GM19043 (cell line): ENCODE data around the gene WFIKKN2.
"Not testable (repeated sequence)": the region's sequence is repeated elsewhere in the genome, so short reads cannot be mapped to it uniquely, and the experiment has no call there.

ENCODE experiments used
- ATAC-seq: cut with Tn5 transposase; IDR thresholded peaks from one replicate; pipeline ENCODE4 v1.9.1; 2021; ENCODE audit warnings: low read depth; ENCODE audit not compliant: unreplicated experiment

The WFIKKN2 gene

GRCh38 chr17:50850640-50851039 is 15.3 kb downstream of the WFIKKN2 start:
- no peak for ATAC-seq

- ATAC-seq, result no peak
Observed at GRCh38 chr17:50853015-50853615, 17.7 kb downstream of the WFIKKN2 start.

GRCh38 chr17:50853781-50854180 is 18.4 kb downstream of the WFIKKN2 start:
- ATAC-seq, result no peak

DNA sequence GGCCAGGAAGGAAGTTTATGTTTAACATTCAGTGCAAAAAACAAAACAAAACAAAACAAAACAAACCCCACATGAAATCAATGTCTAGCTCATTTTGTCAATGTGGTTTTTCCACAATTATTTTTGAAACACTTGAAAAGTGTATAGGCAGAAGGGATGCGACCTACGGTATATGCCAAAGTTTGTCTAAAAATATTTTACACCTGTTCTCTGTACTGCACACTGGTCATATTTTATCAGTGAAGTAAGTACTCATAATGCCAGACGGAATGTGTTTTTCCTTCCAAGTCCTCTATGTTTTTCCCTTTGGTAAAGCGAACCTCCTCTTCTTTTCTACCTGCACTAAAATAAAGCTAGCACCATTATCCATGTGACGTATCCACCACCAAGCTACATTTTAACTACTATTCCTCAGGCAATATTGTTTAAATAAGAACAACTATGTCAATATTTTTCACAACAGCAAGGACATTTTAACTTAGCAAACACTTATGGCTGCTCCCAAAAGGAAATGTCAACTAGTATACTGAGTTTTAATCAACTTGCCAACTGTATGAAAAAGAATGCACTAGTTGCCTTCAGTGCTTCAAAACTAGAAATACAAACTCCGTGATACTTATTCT is 20.4 kb downstream of the WFIKKN2 start:
- no peak for ATAC-seq

GRCh38 chr17:50856431-50856830 is 21.0 kb downstream of the WFIKKN2 start:
- no peak for ATAC-seq

DNA sequence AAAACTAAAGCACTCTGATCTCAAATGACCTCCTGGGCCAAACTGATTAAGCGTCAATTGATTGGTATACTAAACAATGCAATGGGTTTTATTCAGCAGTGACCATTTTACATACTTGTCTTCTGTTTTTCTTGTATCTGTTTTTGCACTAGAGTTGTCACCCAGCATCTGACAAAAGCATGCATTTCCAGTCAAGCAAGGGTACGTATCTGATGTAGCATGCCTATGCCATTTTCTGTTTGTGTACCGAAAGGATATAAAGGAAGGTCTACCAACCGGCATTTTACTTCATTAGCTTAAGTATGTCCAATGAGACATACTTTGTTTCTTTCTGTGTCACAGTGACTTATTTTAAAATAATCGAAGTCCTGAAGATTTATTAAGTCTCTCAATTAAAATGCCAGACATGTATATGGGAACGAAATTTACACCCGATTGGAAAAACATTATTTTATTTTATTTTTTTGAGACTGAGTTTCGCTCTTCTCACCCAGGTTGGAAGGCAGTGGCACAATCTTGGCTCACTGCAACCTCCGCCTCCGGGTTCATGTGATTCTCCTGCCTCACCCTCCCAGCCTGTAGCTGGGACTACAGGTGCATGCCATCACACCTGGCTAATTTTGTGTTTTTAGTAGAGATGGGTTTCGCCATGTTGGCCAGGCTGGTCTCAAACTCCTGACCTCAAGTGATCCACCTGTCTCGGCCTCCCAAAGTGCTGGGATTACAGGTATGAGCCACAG is 23.3 kb downstream of the WFIKKN2 start:
- no peak for ATAC-seq

DNA sequence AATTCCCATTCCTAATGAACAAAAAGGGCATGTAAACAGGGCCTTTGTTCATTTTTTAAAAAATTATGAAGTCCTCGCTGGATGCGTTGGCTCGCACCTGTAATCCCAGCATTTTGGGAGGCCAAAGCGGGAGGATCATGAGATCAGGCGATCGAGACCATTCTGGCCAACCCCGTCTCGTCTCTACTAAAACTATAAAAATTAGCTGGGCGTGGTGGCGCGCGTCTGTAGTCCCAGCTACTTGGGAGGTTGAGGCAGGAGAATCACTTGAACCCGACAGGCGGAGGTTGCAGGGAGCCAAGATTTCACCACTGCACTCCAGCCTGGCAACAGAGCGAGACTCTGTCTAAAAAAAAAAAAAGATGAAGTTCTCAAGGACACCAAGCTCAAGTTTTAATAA is 24.3 kb downstream of the WFIKKN2 start:
- not testable (repeated sequence) for ATAC-seq

GRCh38 chr17:50861334-50861676 is 25.9 kb downstream of the WFIKKN2 start:
- ATAC-seq, result no peak

GRCh38 chr17:50861822-50862528 is 26.6 kb downstream of the WFIKKN2 start:
- ATAC-seq, result no peak

DNA sequence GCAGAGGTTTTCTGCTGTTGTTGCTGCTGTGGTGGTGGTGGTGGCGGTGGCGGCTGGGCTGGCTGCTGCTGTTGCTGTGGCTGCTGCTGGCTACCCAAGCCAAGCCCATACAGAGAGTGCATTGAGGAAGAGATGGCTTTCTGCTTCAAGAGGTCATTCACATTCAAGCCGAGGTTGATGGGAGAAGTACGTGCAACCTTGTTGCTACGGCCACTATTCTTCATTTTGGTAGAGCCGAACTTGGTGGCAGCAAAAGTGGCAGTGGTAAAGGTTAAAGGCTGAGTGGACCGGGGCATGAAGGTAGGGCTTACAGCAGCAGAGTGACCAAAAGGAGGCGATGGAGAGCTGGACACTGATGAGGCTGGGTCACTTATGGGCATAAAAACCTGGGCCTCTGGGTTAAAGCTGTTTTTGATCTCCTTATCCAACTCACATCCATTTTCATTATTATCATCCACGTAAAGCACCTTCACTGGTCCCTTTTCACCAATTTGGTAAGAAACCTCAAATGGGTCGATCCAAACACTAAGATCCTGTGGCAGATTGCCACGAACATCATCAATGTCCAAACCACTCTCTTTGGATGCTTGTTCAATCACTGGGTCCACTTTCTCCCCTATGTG is 27.9 kb downstream of the WFIKKN2 start:
- no peak for ATAC-seq

GRCh38 chr17:50863931-50864330 is 28.5 kb downstream of the WFIKKN2 start:
- ATAC-seq, result no peak

- ATAC-seq, result no peak
Observed at GRCh38 chr17:50864747-50865059, 29.3 kb downstream of the WFIKKN2 start.

GRCh38 chr17:50865060-50865867 is 29.9 kb downstream of the WFIKKN2 start:
- no peak for ATAC-seq

- ATAC-seq, result no peak
Observed at GRCh38 chr17:50865868-50866260, 30.5 kb downstream of the WFIKKN2 start.

DNA sequence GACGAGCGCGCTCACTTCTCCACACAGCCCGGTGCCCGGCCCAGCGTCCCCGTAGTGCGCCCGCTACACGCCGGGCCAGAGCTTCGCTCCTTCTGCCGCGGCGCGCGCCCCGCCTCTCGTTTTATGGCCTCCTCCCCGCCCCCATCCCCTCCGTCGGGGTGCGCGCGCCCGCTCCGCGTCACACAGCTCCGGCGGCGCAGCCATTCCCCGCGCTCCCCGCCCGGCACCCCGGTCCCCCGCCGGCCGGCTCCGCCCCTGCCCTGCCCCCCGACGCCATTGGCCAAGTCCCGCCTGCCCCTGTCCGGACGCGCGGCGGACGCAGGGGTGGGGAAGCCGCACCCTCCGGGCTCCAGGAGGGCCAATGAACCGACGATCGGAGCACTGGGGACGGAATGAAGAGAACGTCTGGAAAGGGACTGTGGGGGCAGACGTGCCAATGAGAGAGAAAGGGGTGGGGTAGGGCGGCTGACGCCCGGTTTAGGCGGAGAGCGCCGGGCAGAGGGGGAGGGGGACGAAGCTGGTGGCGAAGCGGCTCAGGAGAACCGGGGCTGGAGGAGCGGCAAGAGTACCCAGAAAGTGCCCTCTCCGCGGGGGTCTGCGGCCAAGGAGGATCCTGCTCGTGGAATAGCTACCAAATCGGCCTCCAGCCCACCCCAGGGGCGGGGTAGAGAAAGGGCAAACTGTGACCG is 31.0 kb downstream of the WFIKKN2 start, which contains the start of gene TOB1:
TSS of gene TOB1 (minus strand) at position 94 of the 689 bp plus-strand sequence. CDS start 2,337 bp downstream, outside the sequence.
- ATAC-seq, result peak; percentile 64

DNA sequence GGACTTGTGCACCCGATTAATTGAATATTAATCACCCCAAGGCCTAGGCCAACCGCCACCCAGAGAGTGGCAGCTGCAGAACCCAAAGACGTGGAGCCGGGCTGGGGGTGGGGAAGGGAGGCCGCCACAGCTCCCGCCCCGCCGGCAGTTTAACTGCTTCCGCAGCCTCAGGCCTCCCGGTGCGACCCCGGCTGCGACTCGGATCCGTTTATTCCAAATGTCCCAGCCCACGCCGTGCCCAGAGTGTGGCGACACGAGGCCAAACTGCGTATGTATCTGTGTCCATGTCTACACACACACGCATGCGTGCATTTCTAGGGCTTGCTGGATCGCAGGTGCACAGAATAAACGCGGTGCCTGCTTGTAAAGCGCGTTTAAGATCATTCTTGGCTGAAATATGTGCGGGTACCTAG is 31.6 kb downstream of the WFIKKN2 start:
- ATAC-seq, result no peak

GRCh38 chr17:50867363-50868139 is 32.2 kb downstream of the WFIKKN2 start:
- ATAC-seq, result peak; percentile 41

- no peak for ATAC-seq
Observed at GRCh38 chr17:50868140-50868438, 32.7 kb downstream of the WFIKKN2 start.

DNA sequence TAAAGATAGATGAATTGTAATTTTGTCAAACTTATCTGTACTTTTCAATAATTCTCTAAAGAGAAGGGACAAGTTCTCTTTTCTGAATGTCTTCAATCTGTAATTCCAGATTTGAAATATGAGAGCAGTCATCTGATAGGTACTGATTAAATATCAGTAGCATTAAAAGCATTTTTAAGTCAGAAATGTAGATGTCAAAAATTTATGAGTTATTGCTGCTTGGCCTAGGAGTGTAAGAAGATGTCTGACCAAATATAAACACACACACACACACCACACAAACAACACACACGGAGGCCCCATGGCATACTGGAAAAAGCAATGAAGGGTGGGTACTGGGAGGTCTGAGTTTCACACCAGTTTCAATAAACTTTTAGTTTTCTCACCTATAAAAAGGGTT is 33.2 kb downstream of the WFIKKN2 start:
- ATAC-seq, result no peak
